HEK293 (cell line): Measurements from ENCODE around the gene RAB23.

Experiments used
- CTCF ChIP-seq: fragments of 450-650 bp; formaldehyde crosslinking; IDR thresholded peaks from 2 replicates; pipeline ENCODE4 v1.5.1; 2016; ENCODE audit warnings: missing biosample characterization, missing genetic modification characterization
- PBX3 ChIP-seq: sonication (generic); formaldehyde crosslinking; IDR thresholded peaks from 2 replicates; pipeline ENCODE4 v1.8.1; 2022; ENCODE audit warnings: mild to moderate bottlenecking, moderate library complexity, missing genetic modification reagents
- REPIN1 ChIP-seq: fragments of 450-650 bp; formaldehyde crosslinking; IDR thresholded peaks from 2 replicates; pipeline ENCODE4 v1.5.1; 2017; ENCODE audit warnings: missing biosample characterization, missing genetic modification characterization, low read depth
- ZBTB8A ChIP-seq: fragments of 450-650 bp; formaldehyde crosslinking; IDR thresholded peaks from 2 replicates; pipeline ENCODE4 v1.5.1; 2016; ENCODE audit warnings: missing biosample characterization, missing genetic modification characterization
- ZNF175 ChIP-seq: fragments of 450-650 bp; formaldehyde crosslinking; IDR thresholded peaks from 2 replicates; pipeline ENCODE4 v1.5.1; 2016; ENCODE audit warnings: missing biosample characterization, missing genetic modification characterization
- ZNF2 ChIP-seq: fragments of 450-650 bp; formaldehyde crosslinking; IDR thresholded peaks from 2 replicates; pipeline ENCODE4 v1.5.1; 2016; ENCODE audit warnings: missing biosample characterization, missing genetic modification characterization
- ZNF23 ChIP-seq: fragments of 450-650 bp; formaldehyde crosslinking; IDR thresholded peaks from 2 replicates; pipeline ENCODE4 v1.5.1; 2016; ENCODE audit warnings: missing biosample characterization, missing genetic modification characterization, borderline replicate concordance
- ZNF350 ChIP-seq: fragments of 450-650 bp; formaldehyde crosslinking; IDR thresholded peaks from 2 replicates; pipeline ENCODE4 v1.5.0; 2017; ENCODE audit warnings: missing biosample characterization, mild to moderate bottlenecking, missing genetic modification characterization
- ZNF398 ChIP-seq: fragments of 450-650 bp; formaldehyde crosslinking; IDR thresholded peaks from 2 replicates; pipeline ENCODE4 v1.5.1; 2017; ENCODE audit warnings: missing biosample characterization, missing genetic modification characterization

- TF ChIP-seq PBX3 (CRISPR knock-in tag) (no peak), CTCF (no peak), ZBTB8A (tag by site-specific recombination) (no peak), ZNF175 (tag by site-specific recombination) (no peak), ZNF350 (tag by site-specific recombination) (no peak), ZNF2 (tag by site-specific recombination) (no peak), REPIN1 (tag by site-specific recombination) (no peak), ZNF23 (tag by site-specific recombination) (no peak), ZNF398 (no peak)
These were observed 32.0 kb downstream of the RAB23 start for GRCh38 chr6:57190140-57190539.
